ENCODE data around the gene FAM174A.

Gene FAM174A

DNA sequence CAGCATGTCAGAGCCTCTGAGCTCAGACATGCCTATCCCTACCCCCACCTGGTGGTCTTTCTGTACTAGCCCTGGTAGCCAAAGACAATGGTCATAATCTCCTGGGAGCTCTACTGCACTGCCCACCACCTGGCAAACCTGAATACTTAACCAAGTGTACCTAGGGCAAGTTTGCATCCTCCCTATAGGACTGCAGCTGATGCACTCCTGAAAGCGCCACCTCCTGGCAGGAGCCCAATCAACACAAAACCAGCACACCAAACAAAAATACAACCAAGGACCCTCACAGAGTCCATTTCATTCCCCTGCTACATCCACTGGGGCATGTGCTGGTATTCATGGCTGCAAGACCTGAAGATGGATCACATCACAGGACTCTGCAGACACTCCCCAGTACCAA, 14.8 kb upstream of the FAM174A start:
- Histone ChIP-seq H3K4me3 (ENCODE audit: low read depth, low read length) (no peak overlapping the region), H3K79me2 (no peaks in the 10 kb centered on the region), H3K4me2 (ENCODE audit: low read length) (no peak overlapping the region), H2AFZ (no peak overlapping the region), H3K4me1 (no peaks in the 10 kb centered on the region), H3K9ac (no peak overlapping the region), H3K36me3 (ENCODE audit: control insufficient read depth, insufficient read depth, low read length) (no peaks in the 10 kb centered on the region), H3K27ac (no peak overlapping the region), H3K9me3 (ENCODE audit: control insufficient read depth, low read length) (no peaks in the 10 kb centered on the region), H3K27me3 (ENCODE audit: control insufficient read depth, insufficient read depth, low read length) (no peaks in the 10 kb centered on the region)
- TF ChIP-seq, protein P1, sequence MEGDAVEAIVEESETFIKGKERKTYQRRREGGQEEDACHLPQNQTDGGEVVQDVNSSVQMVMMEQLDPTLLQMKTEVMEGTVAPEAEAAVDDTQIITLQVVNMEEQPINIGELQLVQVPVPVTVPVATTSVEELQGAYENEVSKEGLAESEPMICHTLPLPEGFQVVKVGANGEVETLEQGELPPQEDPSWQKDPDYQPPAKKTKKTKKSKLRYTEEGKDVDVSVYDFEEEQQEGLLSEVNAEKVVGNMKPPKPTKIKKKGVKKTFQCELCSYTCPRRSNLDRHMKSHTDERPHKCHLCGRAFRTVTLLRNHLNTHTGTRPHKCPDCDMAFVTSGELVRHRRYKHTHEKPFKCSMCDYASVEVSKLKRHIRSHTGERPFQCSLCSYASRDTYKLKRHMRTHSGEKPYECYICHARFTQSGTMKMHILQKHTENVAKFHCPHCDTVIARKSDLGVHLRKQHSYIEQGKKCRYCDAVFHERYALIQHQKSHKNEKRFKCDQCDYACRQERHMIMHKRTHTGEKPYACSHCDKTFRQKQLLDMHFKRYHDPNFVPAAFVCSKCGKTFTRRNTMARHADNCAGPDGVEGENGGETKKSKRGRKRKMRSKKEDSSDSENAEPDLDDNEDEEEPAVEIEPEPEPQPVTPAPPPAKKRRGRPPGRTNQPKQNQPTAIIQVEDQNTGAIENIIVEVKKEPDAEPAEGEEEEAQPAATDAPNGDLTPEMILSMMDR (IDR thresholded peaks at IDR 0.05): no peak

DNA sequence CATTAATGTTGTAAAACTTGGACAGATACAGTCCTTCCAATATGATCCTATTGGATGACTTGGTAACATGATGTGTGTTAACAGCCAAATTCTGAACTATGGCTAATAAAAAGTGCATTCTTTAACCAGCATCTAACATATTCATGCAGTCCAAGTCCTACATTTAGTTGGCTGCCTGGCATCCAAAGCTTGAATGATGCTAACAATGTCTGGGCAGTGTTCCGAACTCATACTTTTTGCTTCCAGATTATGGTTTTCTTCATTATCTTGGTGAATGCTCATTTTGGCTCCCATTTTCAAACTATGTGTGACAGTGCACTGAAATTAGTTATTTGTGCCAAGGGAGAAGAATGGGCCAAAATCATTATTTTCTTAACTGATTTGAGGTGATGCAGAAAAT, 2.8 kb downstream of the FAM174A start:
- Histone ChIP-seq H3K4me1 (peaks cover 2% of the 10 kb centered on the region), H2AFZ (no peak overlapping the region), H3K79me2 (peaks cover 19% of the 10 kb centered on the region), H3K36me3 (ENCODE audit: control insufficient read depth, insufficient read depth, low read length) (no peaks in the 10 kb centered on the region), H3K9ac (no peak overlapping the region), H3K9me3 (ENCODE audit: control insufficient read depth, low read length) (no peaks in the 10 kb centered on the region), H3K4me2 (ENCODE audit: low read length) (no peak overlapping the region), H3K27ac (no peak overlapping the region), H3K27me3 (ENCODE audit: control insufficient read depth, insufficient read depth, low read length) (no peaks in the 10 kb centered on the region), H3K4me3 (ENCODE audit: low read depth, low read length) (no peak overlapping the region)
- TF ChIP-seq, protein P1 (IDR thresholded peaks at IDR 0.05): no peak

GRCh38 chr5:100539519-100539918, 4.3 kb downstream of the FAM174A start:
- Histone ChIP-seq H3K4me2 (ENCODE audit: low read length) (no peak overlapping the region), H3K9me3 (ENCODE audit: control insufficient read depth, low read length) (no peaks in the 10 kb centered on the region), H3K4me1 (peaks cover 2% of the 10 kb centered on the region), H3K27ac (no peak overlapping the region), H3K27me3 (ENCODE audit: control insufficient read depth, insufficient read depth, low read length) (no peaks in the 10 kb centered on the region), H3K4me3 (ENCODE audit: low read depth, low read length) (no peak overlapping the region), H3K9ac (no peak overlapping the region), H3K36me3 (ENCODE audit: control insufficient read depth, insufficient read depth, low read length) (no peaks in the 10 kb centered on the region), H3K79me2 (peaks cover 28% of the 10 kb centered on the region), H2AFZ (no peak overlapping the region)
- TF ChIP-seq, protein P1 (IDR thresholded peaks at IDR 0.05): no peak

DNA sequence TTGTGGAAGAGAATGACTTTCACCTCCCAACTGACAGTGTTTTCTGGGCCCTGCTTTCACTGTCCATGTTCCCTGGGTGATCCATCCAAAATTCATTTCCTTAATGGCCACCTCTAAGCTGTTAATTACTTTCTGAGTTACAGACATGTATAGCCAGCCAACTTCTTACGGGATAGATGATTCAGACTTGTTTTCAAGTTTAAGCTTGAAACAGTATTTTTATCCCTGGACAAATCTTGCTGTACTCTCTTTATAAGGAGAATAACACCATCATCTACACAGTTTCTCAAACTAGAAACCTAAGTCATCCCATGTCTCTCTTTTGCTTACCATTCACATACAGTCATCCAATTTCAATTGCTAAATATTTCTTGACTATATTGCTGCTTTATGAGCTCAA, 6.9 kb downstream of the FAM174A start:
- TF ChIP-seq, protein P1 (IDR thresholded peaks at IDR 0.05): no peak
- no peaks in the 10 kb centered on the region for H3K36me3 ChIP-seq (ENCODE audit: control insufficient read depth, insufficient read depth, low read length)
- H3K79me2 ChIP-seq: peaks cover 26% of the 10 kb centered on the region
- no peak overlapping the region for H3K9ac ChIP-seq
- no peak overlapping the region for H2AFZ ChIP-seq
- no peak overlapping the region for H3K27ac ChIP-seq
- no peaks in the 10 kb centered on the region for H3K9me3 ChIP-seq (ENCODE audit: control insufficient read depth, low read length)
- no peak overlapping the region for H3K4me2 ChIP-seq (ENCODE audit: low read length)
- no peaks in the 10 kb centered on the region for H3K27me3 ChIP-seq (ENCODE audit: control insufficient read depth, insufficient read depth, low read length)
- H3K4me3 ChIP-seq (ENCODE audit: low read depth, low read length): no peak overlapping the region
- H3K4me1 ChIP-seq: peaks cover 2% of the 10 kb centered on the region

GRCh38 chr5:100546001-100546400, 10.8 kb downstream of the FAM174A start:
- no peak overlapping the region for H2AFZ ChIP-seq
- no peak overlapping the region for H3K27ac ChIP-seq
- peaks cover 30% of the 10 kb centered on the region for H3K79me2 ChIP-seq
- no peak overlapping the region for H3K4me3 ChIP-seq (ENCODE audit: low read depth, low read length)
- H3K9me3 ChIP-seq (ENCODE audit: control insufficient read depth, low read length): no peaks in the 10 kb centered on the region
- TF ChIP-seq, protein P1 (IDR thresholded peaks at IDR 0.05): no peak
- H3K9ac ChIP-seq: no peak overlapping the region
- no peaks in the 10 kb centered on the region for H3K4me1 ChIP-seq
- H3K36me3 ChIP-seq (ENCODE audit: control insufficient read depth, insufficient read depth, low read length): no peaks in the 10 kb centered on the region
- H3K4me2 ChIP-seq (ENCODE audit: low read length): no peak overlapping the region
- no peaks in the 10 kb centered on the region for H3K27me3 ChIP-seq (ENCODE audit: control insufficient read depth, insufficient read depth, low read length)

Measured in parathyroid adenoma (tissue), 2 donors.